Endothelial cell of umbilical vein (primary cell): ENCODE results near the gene SELENBP1.

ENCODE experiments used
- CTCF ChIP-seq, 2 donors: IDR thresholded peaks; 1 replicate in 1 of 2; 2 replicates in 1 of 2; pipeline ENCODE4 v1.5.1; 2011; ENCODE audit warnings: low read length in 2 of 2, mild to moderate bottlenecking in 2 of 2, moderate library complexity in 2 of 2, control low read depth in 1 of 2, inconsistent platforms in 1 of 2, low read depth in 1 of 2; ENCODE audit not compliant: insufficient read depth in 1 of 2; ENCODE audit errors: extremely low read depth in 1 of 2
- EZH2 ChIP-seq: IDR thresholded peaks from 2 replicates; pipeline ENCODE4 v1.6.1; 2012; ENCODE audit warnings: borderline replicate concordance, low read depth, mild to moderate bottlenecking, moderate library complexity, low read length, inconsistent platforms; ENCODE audit not compliant: severe bottlenecking
- FOS ChIP-seq: IDR thresholded peaks from 2 replicates; pipeline ENCODE4 v1.6.1; 2011; ENCODE audit warnings: mild to moderate bottlenecking, low read length, moderate library complexity, borderline replicate concordance; ENCODE audit not compliant: insufficient read depth
- GATA2 ChIP-seq: IDR thresholded peaks from 2 replicates; pipeline ENCODE4 v1.7.0; 2011; ENCODE audit warnings: low read depth, mild to moderate bottlenecking, moderate library complexity, mixed read lengths, low read length; ENCODE audit not compliant: insufficient read length, insufficient read depth
- JUN ChIP-seq: IDR thresholded peaks from 2 replicates; pipeline ENCODE4 v1.6.1; 2011; ENCODE audit warnings: borderline replicate concordance, low read depth; ENCODE audit not compliant: insufficient read length, insufficient read depth
- MAX ChIP-seq: IDR thresholded peaks from 2 replicates; pipeline ENCODE4 v1.6.1; 2011; ENCODE audit not compliant: insufficient read depth, insufficient read length
- MYC ChIP-seq: IDR thresholded peaks from one replicate; pipeline ENCODE4 v1.6.1; 2011; ENCODE audit warnings: mild to moderate bottlenecking, low read depth, low read length
- POLR2A ChIP-seq: IDR thresholded peaks from 2 replicates; pipeline ENCODE4 v1.6.1; 2012; ENCODE audit warnings: low read depth, mild to moderate bottlenecking, control low read depth, low read length
- POLR2AphosphoS5 ChIP-seq: IDR thresholded peaks from 2 replicates; pipeline ENCODE4 v1.6.1; 2012; ENCODE audit warnings: low read depth, mild to moderate bottlenecking, control low read depth, low read length, moderate library complexity; ENCODE audit not compliant: insufficient read depth

- TF ChIP-seq POLR2A (peak; percentile 57), EZH2 (no peak), CTCF (IDR thresholded peaks at IDR 0.05; ENCODE audit: extremely low read depth in 1 of 2, insufficient read depth in 1 of 2, low read depth in 1 of 2, low read length in 2 of 2) (no peak), MAX (no peak), POLR2AphosphoS5 (no peak), MYC (no peak), FOS (no peak), JUN (no peak), GATA2 (no peak)
Measured at GRCh38 chr1:151326619-151327222, 45.8 kb downstream of the SELENBP1 start.
